Chondrocyte (in vitro differentiated cells): ENCODE results near the gene KRAS. TPM values are rescaled to one million over a fixed set of nuclear protein-coding genes. Genes with fewer than 3 reads are reported as not detected.

Source experiments
- DNase-seq: peaks from one replicate; pipeline ENCODE4 v3.0.0; 2021; ENCODE audit warnings: mixed read lengths, low spot score
- H3K27ac Mint-ChIP-seq: one replicate; pipeline ENCODE4 v1.8.0; 2021; ENCODE audit warnings: mild to moderate bottlenecking, moderate library complexity, mixed read lengths; ENCODE audit not compliant: unreplicated experiment
- H3K27me3 Mint-ChIP-seq: 2 replicates; pipeline ENCODE4 v1.8.0; 2021; ENCODE audit warnings: low read depth, mixed read lengths
- H3K36me3 Mint-ChIP-seq: 2 replicates; pipeline ENCODE4 v1.8.0; 2021; ENCODE audit warnings: low read depth, mixed read lengths
- H3K4me1 Mint-ChIP-seq: 2 replicates; pipeline ENCODE4 v1.8.0; 2021; ENCODE audit warnings: low read depth, mild to moderate bottlenecking, mixed read lengths
- H3K4me3 Mint-ChIP-seq: one replicate; pipeline ENCODE4 v1.8.0; 2021; ENCODE audit warnings: mild to moderate bottlenecking, moderate library complexity, mixed read lengths; ENCODE audit not compliant: unreplicated experiment
- H3K9me3 Mint-ChIP-seq: 2 replicates; pipeline ENCODE4 v1.8.0; 2021; ENCODE audit warnings: low read depth, mixed read lengths
- CTCF ChIP-seq: fragments of 200-600 bp; sonication (generic); IDR thresholded peaks from 2 replicates; pipeline ENCODE4 v1.5.0; 2021; ENCODE audit warnings: antibody characterized with exemption, mild to moderate bottlenecking, moderate library complexity
- total RNA-seq: library from RNA; stranded (reverse); gene quantifications from 3 replicates; pipeline ENCODE4 v1.2.1, GENCODE V29; 2021

Gene KRAS
- total RNA-seq, 1 donor from 2014 or later: 31.7 TPM

GRCh38 chr12:25236190-25236589 lies 14.5 kb downstream of the KRAS start:
- no peaks in the 10 kb centered on the region for H3K27me3 Mint-ChIP-seq
- peaks cover 12% of the 10 kb centered on the region for H3K36me3 Mint-ChIP-seq
- H3K27ac Mint-ChIP-seq: peak overlapping the region; percentile 79
- no peak for DNase-seq
- no peak for TF ChIP-seq CTCF
- H3K4me1 Mint-ChIP-seq: peaks cover 47% of the 10 kb centered on the region
- no peaks in the 10 kb centered on the region for H3K9me3 Mint-ChIP-seq
- H3K4me3 Mint-ChIP-seq: no peak overlapping the region

GRCh38 chr12:25213338-25213737 lies 37.4 kb downstream of the KRAS start:
- Mint-ChIP-seq H3K27me3 (no peaks in the 10 kb centered on the region), H3K4me3 (no peak overlapping the region), H3K9me3 (no peaks in the 10 kb centered on the region), H3K36me3 (peaks cover 5% of the 10 kb centered on the region), H3K27ac (no peak overlapping the region), H3K4me1 (peaks cover 4% of the 10 kb centered on the region)
- DNase-seq: no peak
- TF ChIP-seq CTCF: no peak

GRCh38 chr12:25208554-25208953 lies 42.2 kb downstream of the KRAS start:
- no peaks in the 10 kb centered on the region for H3K9me3 Mint-ChIP-seq

GRCh38 chr12:25207846-25208245 lies 42.9 kb downstream of the KRAS start:
- Mint-ChIP-seq H3K27ac (no peak overlapping the region), H3K36me3 (peaks cover 11% of the 10 kb centered on the region), H3K27me3 (no peaks in the 10 kb centered on the region), H3K9me3 (no peaks in the 10 kb centered on the region), H3K4me1 (peaks cover 12% of the 10 kb centered on the region), H3K4me3 (no peak overlapping the region)
- no peak for DNase-seq
- no peak for TF ChIP-seq CTCF

More at GRCh38 chr12:25208554-25208953, 42.2 kb downstream of the KRAS start:
- H3K4me1 Mint-ChIP-seq: peaks cover 12% of the 10 kb centered on the region
- no peak for DNase-seq
- no peaks in the 10 kb centered on the region for H3K27me3 Mint-ChIP-seq
- TF ChIP-seq CTCF: no peak
- H3K27ac Mint-ChIP-seq: no peak overlapping the region
- peaks cover 9% of the 10 kb centered on the region for H3K36me3 Mint-ChIP-seq
- no peak overlapping the region for H3K4me3 Mint-ChIP-seq

- no peaks in the 10 kb centered on the region for H3K27me3 Mint-ChIP-seq
- H3K36me3 Mint-ChIP-seq: peaks cover 12% of the 10 kb centered on the region
- no peak for DNase-seq
- H3K4me3 Mint-ChIP-seq: no peak overlapping the region
- no peaks in the 10 kb centered on the region for H3K9me3 Mint-ChIP-seq
- no peak overlapping the region for H3K27ac Mint-ChIP-seq
- TF ChIP-seq CTCF: no peak
- H3K4me1 Mint-ChIP-seq: peaks cover 12% of the 10 kb centered on the region
Observed at GRCh38 chr12:25207411-25207810, 43.3 kb downstream of the KRAS start.
